ENCODE data around the gene RNF175.
"Not testable (repeated sequence)": the region's sequence is repeated elsewhere in the genome, so short reads cannot be mapped to it uniquely, and the experiment has no call there.

The RNF175 gene

GRCh38 chr4:153683763-153684181 lies 76.1 kb downstream of the RNF175 start:
- DNase-seq (ENCODE audit: low read depth, low spot score), result no peak

DNA sequence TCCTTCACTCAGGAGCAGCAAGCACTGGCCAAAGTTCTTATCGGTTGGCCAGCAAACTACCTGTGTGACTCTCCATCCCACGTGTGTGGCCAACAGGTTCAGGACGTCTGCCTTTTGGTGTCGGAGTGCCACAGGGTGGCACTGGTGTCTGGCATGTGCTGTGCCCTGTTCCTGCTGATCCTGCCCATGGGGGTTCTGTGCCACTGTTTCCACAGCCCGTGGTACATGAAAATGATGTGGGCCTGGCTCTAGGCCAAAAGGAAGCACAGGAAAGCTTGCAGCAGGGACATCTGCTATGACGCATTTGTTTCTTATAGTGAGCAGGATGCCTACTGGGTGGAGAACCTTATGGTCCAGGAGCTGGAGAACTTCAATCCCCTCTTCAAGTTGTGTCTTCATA lies 80.3 kb downstream of the RNF175 start:
- DNase-seq (ENCODE audit: low read depth, low spot score), result no peak

DNA sequence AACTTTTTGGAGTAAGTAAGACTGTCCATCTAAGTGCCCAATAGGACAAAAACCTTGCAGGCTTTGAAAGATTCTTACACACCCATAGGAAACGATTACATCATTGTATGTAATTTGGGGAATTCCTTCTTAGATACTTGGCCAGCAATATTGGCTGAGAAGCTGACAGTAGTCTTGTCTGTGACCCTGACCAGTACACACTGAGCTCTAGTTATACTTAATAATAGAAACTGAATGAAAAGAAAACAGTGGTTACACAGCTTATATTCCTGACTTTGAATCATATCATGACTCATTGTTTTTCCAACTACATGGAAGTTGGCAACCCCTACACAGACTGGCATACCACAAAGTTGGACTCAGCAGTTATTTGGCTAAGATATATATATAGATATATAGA lies 82.8 kb downstream of the RNF175 start:
- DNase-seq (ENCODE audit: low read depth, low spot score), result peak; percentile 66

DNA sequence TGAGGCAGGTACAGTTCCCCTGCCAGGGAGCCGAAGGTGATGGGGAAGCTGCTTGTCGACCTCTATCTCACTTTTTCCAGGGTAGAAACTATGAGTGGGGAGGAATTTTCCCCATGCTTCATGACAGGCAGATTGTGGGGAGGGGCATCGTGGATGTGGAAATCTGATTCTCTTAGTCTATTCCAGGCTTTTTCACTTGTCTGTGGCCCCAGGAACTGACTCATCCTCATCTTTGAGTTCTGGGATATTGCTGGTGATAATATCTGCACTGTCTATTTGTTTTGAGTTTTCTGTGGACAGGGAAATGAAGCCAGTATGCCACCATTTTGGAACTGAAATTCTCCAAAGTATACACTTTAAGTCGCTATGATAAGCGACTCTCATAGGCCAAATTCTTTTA lies 83.3 kb downstream of the RNF175 start:
- DNase-seq (ENCODE audit: low read depth, low spot score), result no peak

DNA sequence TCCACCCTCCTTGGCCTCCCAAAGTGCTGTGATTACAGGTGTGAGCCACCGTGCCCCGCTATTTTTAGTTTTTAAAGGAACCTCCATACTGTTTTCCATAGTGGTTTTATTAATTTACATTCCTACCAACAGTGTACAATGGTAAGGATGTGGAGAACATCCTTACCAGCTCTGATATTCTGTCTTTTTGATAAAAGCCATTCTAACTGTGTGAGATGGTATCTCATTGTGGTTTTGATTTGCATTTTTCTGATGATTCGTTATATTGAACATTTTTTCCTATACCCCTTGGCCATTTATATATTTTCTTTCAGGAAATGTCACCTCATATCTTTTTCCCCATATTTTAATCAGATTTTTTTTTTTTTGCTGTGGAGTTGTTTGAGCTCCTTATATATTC lies 90.0 kb downstream of the RNF175 start:
- DNase-seq (ENCODE audit: low read depth, low spot score), result no peak

DNA sequence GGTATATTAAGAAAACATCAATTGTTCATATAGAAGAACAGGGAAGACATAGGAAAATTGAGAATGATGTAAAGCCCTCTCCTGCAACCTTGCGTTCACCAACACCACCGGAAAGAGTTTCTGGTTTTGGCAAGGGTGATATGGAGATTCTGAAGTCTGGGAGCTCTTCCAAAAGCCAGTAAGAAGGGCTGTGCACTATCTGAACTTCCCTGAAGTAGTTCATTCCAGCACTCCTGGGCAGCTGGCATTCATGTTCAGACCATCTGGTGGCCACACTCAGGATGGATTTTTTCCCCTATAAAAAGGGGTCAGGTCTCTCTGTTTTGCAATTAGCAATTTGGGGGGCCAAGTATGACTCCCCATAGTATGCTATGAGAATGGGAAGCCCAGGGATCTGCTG lies 91.2 kb downstream of the RNF175 start:
- DNase-seq (ENCODE audit: low read depth, low spot score), result no peak

DNA sequence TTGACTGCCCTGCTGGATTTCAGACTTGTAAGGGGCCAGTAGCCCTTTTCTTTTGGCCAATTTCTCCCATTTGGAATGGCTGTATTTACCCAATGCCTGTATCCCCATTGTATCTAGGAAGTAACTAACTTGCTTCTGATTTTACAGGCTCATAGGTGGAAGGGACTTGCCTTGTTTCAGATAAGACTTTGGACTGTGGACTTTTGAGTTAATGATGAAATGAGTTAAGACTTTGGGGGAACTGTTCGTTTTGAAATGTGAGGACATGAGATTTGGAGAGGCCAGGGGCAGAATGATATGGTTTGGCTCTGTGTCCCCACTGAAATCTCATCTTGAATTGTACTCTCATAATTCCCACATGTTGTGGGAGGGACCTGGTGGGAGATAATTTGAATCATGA lies 93.3 kb downstream of the RNF175 start:
- not testable (repeated sequence) for DNase-seq (ENCODE audit: low read depth, low spot score)

- no peak for DNase-seq (ENCODE audit: low read depth, low spot score)
These were observed 96.2 kb downstream of the RNF175 start for GRCh38 chr4:153663667-153664066.

DNA sequence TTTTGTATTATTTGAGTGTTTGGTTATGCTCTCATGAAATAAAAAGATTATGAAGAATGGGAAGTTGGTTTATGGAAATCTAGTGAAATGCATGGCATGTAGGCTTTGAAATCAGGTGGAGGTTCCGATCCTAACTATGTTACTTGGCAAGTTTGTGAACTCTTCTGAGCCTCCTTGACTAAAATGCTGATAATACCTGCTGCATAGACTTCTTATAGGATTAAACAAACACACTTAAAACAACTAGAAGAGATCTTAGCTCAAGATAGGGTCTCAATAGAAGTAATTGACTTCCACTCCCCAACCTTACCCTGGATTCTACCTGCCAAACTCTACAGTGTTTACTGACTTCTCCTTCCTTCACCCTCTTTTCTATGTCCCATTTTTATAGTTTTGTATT lies 97.9 kb downstream of the RNF175 start:
- no peak for DNase-seq (ENCODE audit: low read depth, low spot score)

DNA sequence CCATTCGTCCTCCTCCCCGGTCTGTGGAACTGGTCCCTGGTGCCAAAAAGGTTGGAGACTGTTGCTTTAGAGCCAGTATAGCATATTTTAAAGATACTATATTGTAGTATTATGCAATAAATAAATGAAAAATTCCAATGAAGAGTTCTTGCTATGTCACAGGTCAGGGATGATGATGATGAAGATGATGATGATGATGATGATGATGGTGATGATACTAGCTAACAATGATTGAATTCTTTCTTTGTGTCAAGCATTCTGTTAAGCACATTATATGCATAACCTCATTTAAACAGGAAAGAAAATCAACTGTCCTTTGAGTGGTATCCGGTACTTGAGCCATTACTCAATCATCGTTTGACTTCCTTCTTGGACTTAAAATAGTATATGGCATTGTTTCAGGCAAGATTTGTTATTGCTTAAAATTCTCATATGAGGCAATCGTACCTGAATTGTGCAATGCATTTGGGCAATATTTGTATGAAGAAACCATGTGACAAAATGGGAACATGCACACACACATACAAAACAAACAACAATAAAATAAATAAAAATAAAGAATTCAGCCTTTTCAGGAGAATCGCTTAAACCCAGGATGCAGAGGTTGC lies 98.5 kb downstream of the RNF175 start:
- DNase-seq (ENCODE audit: low read depth, low spot score), result no peak

Data from brain pericyte (primary cell).